SK-N-SH (cell line): ENCODE results near the gene LRRC8D. TPM values are rescaled to one million over a fixed set of nuclear protein-coding genes. Genes with fewer than 3 reads are reported as not detected.

Experiments
- CTCF ChIA-PET: fragments of 300-600, 350-600 bp; formaldehyde crosslinking; extraction: SDS; loops from one replicate; lab custom pipeline; 2021; lab: Yijun Ruan, JAX
- POLR2A ChIA-PET: fragments of 350-600 bp; sonication (Branson Sonifier 250); formaldehyde crosslinking; extraction: SDS; loops from one replicate; lab custom pipeline; 2020; ENCODE audit warnings: antibody characterized with exemption, inconsistent platforms; lab: Yijun Ruan, JAX
- DNase-seq: peaks from one replicate; pipeline ENCODE4 v3.0.0; 2012
- H2AFZ ChIP-seq: fragments of 200-600 bp; sonication (generic); 2 replicates; pipeline ENCODE4 v1.8.1; 2016; ENCODE audit warnings: antibody characterized with exemption, mild to moderate bottlenecking, low read depth
- H3F3A ChIP-seq: fragments of 200-600 bp; sonication (generic); replicated peaks from 2 replicates; pipeline ENCODE3; 2016; ENCODE audit warnings: antibody characterized with exemption, mild to moderate bottlenecking; ENCODE audit not compliant: insufficient read depth
- H3K27ac ChIP-seq, 2 experiments: fragments of 200-500 bp in 1 of 2; fragments of 200-600 bp in 1 of 2; sonication (Bioruptor generic) in 1 of 2; sonication (generic), shearing (Covaris generic) in 1 of 2; 2 replicates each; pipeline versions ENCODE4 v1.5.1 to v1.6.1; 2014 to 2016; ENCODE audit warnings: low read depth in 2 of 2, inconsistent platforms in 1 of 2, low read length in 1 of 2, mild to moderate bottlenecking in 1 of 2, mixed read lengths in 1 of 2
- H3K27me3 ChIP-seq: fragments of 200-600 bp; sonication (generic), shearing (Covaris generic); 2 replicates; pipeline ENCODE4 v1.6.1; 2016; ENCODE audit warnings: mixed run types; ENCODE audit not compliant: insufficient read depth
- H3K36me3 ChIP-seq, 2 experiments: fragments of 200-500 bp in 1 of 2; fragments of 200-600 bp in 1 of 2; sonication (Bioruptor generic) in 1 of 2; sonication (generic) in 1 of 2; replicated peaks in 1 of 2; 2 replicates each; pipeline versions ENCODE3 to v1.5.1; 2014 to 2016; ENCODE audit warnings: low read length in 1 of 2, mild to moderate bottlenecking in 1 of 2; ENCODE audit not compliant: insufficient read depth in 2 of 2, control insufficient read depth in 1 of 2
- H3K4me1 ChIP-seq, 2 experiments: fragments of 200-500 bp in 1 of 2; fragments of 200-600 bp in 1 of 2; sonication (Bioruptor generic) in 1 of 2; sonication (generic), shearing (Covaris generic) in 1 of 2; 2 replicates each; pipeline versions ENCODE4 v1.5.1 to v1.6.1; 2014 to 2016; ENCODE audit warnings: low read depth in 1 of 2, low read length in 1 of 2, mixed run types in 1 of 2; ENCODE audit not compliant: insufficient read depth in 2 of 2, control insufficient read depth in 1 of 2
- H3K4me2 ChIP-seq: fragments of 200-600 bp; sonication (generic), shearing (Covaris generic); 2 replicates; pipeline ENCODE4 v1.6.1; 2017; ENCODE audit warnings: mixed run types
- H3K4me3 ChIP-seq, 2 experiments: fragments of 200-500 bp in 1 of 2; fragments of 200-600 bp in 1 of 2; sonication (Bioruptor generic) in 1 of 2; sonication (generic), shearing (Covaris generic) in 1 of 2; 2 replicates each; pipeline versions ENCODE4 v1.5.1 to v1.8.1; 2014 to 2016; ENCODE audit warnings: low read depth in 2 of 2, inconsistent platforms in 1 of 2, low read length in 1 of 2, mild to moderate bottlenecking in 1 of 2, mixed read lengths in 1 of 2, moderate library complexity in 1 of 2
- H3K79me2 ChIP-seq: fragments of 200-600 bp; sonication (generic); 2 replicates; pipeline ENCODE4 v1.8.1; 2017; ENCODE audit warnings: mild to moderate bottlenecking; ENCODE audit not compliant: insufficient read depth
- H3K9ac ChIP-seq: fragments of 200-600 bp; sonication (generic); 2 replicates; pipeline ENCODE4 v1.6.1; 2017; ENCODE audit warnings: mixed run types
- H3K9me2 ChIP-seq: fragments of 200-600 bp; sonication (generic); 2 replicates; pipeline ENCODE4 v1.6.1; 2017; ENCODE audit warnings: mixed run types
- H3K9me3 ChIP-seq: fragments of 200-600 bp; sonication (generic); 2 replicates; pipeline ENCODE4 v1.6.1; 2017; ENCODE audit warnings: mixed run types, mild to moderate bottlenecking, moderate library complexity
- H4K20me1 ChIP-seq: fragments of 200-600 bp; sonication (generic); 2 replicates; pipeline ENCODE4 v1.6.1; 2017; ENCODE audit warnings: mild to moderate bottlenecking, mixed run types; ENCODE audit not compliant: insufficient read depth
- FOXJ3 ChIP-seq: sonication (generic); formaldehyde crosslinking; IDR thresholded peaks from 2 replicates; pipeline ENCODE4 v1.5.1; 2020; ENCODE audit warnings: mild to moderate bottlenecking, missing genetic modification reagents
- FOXM1 ChIP-seq: IDR thresholded peaks from 2 replicates; pipeline ENCODE4 v1.4.0; 2012; ENCODE audit warnings: low read depth, mild to moderate bottlenecking
- MEF2A ChIP-seq: IDR thresholded peaks from 2 replicates; pipeline ENCODE4 v1.4.0; 2012; ENCODE audit warnings: low read depth, borderline replicate concordance
- REST ChIP-seq: IDR thresholded peaks from 2 replicates; pipeline ENCODE4 v1.6.1; 2012; ENCODE audit warnings: mild to moderate bottlenecking, low read depth, low read length, moderate library complexity
- RFX5 ChIP-seq: IDR thresholded peaks from 2 replicates; pipeline ENCODE4 v1.6.1; 2012; ENCODE audit warnings: mild to moderate bottlenecking, improper control_type of control experiment, low read length
- USF2 ChIP-seq: fragments of 150-350 bp; IDR thresholded peaks from 2 replicates; pipeline ENCODE4 v1.6.1; 2017; ENCODE audit warnings: antibody characterized with exemption, low read length, low read depth, borderline replicate concordance
- WGBS: methylation state at CpG from one replicate; pipeline ENCODE4 v1.1.6; 2017; ENCODE audit warnings: low lambda C conversion rate; 5-methylcytosine and 5-hydroxymethylcytosine counted together
- polyA plus RNA-seq, 3 experiments: library from polyadenylated mRNA; depleted of rRNA; stranded (reverse); fragments of >200 nt; gene quantifications; 2 replicates each; pipeline ENCODE4 v1.2.3, GENCODE V29; 2012

Gene LRRC8D
- polyA plus RNA-seq, 1 of the 3 experiments (the other 2 are of a cell fraction): 15.0 TPM

GRCh38 chr1:89939059-89939570, 118.3 kb downstream of the LRRC8D start:
- Histone ChIP-seq H2AFZ (no peak overlapping the region), H3K27ac (no peak overlapping the region)

GRCh38 chr1:89939693-89940438, 119.0 kb downstream of the LRRC8D start:
- Histone ChIP-seq H3K79me2 (no peaks in the 10 kb centered on the region), H3K9ac (no peak overlapping the region), H3K4me3 (no peak overlapping the region), H3K27me3 (no peaks in the 10 kb centered on the region), H3K4me1 (peaks cover 10% of the 10 kb centered on the region in 2 experiments; a peak in 2 of 4 replicates), H2AFZ (no peak overlapping the region), H3K9me2 (no peaks in the 10 kb centered on the region), H4K20me1 (no peaks in the 10 kb centered on the region), H3K36me3 (peaks cover 0 to 8% of the 10 kb centered on the region in 2 experiments), H3K27ac (no peak overlapping the region), H3F3A (no peaks in the 10 kb centered on the region), H3K9me3 (no peaks in the 10 kb centered on the region), H3K4me2 (no peak overlapping the region)
- TF ChIP-seq REST (no peak), MEF2A (no peak), USF2 (no peak), RFX5 (no peak)
- ChIA-PET POLR2A (no interaction called here), CTCF (no interaction called here)
- 95% methylated on average over 9 of the region's 9 CpGs for WGBS
- DNase-seq: no peak

More at GRCh38 chr1:89939059-89939570, 118.3 kb downstream of the LRRC8D start:
- TF ChIP-seq FOXM1 (no peak), FOXJ3 (CRISPR knock-in tag) (no peak)
- Histone ChIP-seq H3F3A (no peaks in the 10 kb centered on the region), H3K9me3 (no peaks in the 10 kb centered on the region), H3K9me2 (no peaks in the 10 kb centered on the region), H3K79me2 (no peaks in the 10 kb centered on the region), H3K36me3 (peaks cover 0 to 16% of the 10 kb centered on the region in 2 experiments), H3K4me3 (no peak overlapping the region), H3K4me2 (no peak overlapping the region), H3K9ac (no peak overlapping the region), H4K20me1 (no peaks in the 10 kb centered on the region), H3K4me1 (peaks cover 9 to 10% of the 10 kb centered on the region in 2 experiments; a peak in 2 of 4 replicates), H3K27me3 (no peaks in the 10 kb centered on the region)
- DNase-seq: no peak
- ChIA-PET CTCF (no interaction called here), POLR2A (no interaction called here)
- 93% methylated on average over 7 of the region's 7 CpGs for WGBS
